ENCODE results near the gene SLBP.

The SLBP gene

DNA sequence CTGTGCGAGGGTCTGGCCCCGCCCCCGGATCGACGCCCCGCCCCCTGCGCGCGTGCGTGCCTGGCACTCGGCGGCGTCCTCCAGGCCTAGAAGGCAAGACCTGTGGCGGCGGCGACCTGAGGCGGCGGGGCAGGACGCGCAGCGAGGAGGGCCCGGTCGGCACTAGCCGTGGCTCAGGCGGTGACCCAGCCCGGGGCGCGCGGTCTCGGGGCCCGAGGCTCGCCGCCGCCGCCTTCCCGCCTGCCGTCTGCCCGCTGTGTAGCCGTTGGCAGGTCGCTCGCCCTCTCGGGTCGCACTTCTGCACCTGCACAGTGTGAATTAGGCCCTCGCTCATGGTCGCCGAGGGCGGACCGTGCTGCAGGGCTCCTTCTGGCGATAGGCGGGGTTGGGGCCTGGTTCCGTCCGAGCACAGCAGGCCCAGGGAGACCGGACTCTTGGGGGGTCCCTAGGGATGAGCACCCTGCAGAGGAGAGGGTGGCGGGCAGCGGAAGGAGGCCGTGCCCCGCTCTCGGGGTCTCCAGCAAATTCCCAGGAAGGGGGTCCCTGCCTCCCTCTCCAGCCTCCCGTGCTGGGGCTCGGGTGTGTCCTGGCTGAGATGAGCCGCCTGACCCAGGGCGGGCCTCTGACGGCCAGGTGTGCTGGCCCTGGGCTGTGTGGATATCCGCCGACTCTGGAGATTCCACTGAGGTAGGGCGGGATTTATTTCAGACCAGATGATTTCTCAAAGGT, 27.4 kb downstream of the SLBP start:
- no peak for DNase-seq (ENCODE audit: low read depth in 2 of 2)
- peak overlapping the region; percentile 42 to 44 for H3K4me3 ChIP-seq (replicated peaks in 1 of 2; ENCODE audit: low read depth in 2 of 2, low read length in 2 of 2)
- TF ChIP-seq, protein P1, sequence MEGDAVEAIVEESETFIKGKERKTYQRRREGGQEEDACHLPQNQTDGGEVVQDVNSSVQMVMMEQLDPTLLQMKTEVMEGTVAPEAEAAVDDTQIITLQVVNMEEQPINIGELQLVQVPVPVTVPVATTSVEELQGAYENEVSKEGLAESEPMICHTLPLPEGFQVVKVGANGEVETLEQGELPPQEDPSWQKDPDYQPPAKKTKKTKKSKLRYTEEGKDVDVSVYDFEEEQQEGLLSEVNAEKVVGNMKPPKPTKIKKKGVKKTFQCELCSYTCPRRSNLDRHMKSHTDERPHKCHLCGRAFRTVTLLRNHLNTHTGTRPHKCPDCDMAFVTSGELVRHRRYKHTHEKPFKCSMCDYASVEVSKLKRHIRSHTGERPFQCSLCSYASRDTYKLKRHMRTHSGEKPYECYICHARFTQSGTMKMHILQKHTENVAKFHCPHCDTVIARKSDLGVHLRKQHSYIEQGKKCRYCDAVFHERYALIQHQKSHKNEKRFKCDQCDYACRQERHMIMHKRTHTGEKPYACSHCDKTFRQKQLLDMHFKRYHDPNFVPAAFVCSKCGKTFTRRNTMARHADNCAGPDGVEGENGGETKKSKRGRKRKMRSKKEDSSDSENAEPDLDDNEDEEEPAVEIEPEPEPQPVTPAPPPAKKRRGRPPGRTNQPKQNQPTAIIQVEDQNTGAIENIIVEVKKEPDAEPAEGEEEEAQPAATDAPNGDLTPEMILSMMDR (IDR thresholded peaks at IDR 0.05; ENCODE audit: low read depth, low read length), result no peak

DNA sequence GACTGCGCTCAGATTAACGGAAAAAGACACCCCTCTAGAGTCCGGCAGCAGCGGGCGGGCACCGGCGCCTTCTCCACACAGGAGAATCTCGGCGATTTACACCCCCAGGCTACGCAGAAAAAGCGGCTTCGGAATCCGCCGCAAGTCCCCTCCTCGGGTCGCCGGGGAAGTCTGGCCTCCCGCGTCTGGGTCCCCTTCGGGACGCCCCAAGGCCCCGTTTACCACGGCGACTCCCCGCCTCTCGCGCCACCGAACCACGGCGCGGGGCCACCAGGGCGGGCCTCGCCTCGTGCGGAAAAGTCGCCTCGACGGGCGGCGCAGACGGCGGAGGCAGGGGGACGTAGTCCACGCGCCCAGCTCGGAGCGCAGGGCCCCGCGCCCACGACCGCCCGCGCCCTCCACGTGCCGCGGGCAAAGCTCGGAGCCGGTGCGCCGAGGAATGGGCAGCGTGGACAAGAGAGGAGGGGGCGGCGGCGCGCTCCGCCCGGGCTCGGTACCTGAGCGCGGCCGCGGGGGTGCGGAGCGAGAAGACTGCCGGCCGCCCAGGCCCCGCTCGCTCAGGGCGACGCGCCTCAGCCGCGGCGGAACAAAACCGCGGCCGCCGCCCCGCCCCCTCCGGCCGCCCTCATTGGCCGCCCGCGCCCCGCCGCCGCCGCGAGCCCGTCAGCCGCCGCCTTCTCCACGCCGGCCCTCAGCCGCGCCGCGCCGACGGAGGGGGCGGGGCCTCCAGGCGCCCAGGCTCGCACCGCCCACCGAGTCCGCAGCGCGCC, 28.2 kb downstream of the SLBP start, which contains the start of gene FAM53A:
TSS of gene FAM53A (minus strand) at position 578 of the 770 bp plus-strand sequence. CDS start 15,572 bp downstream, outside the sequence.
- peak; percentile 82 to 91 for DNase-seq (ENCODE audit: low read depth in 2 of 2)
- TF ChIP-seq, protein P1 (IDR thresholded peaks at IDR 0.05; ENCODE audit: low read depth, low read length), result no peak
- H3K4me3 ChIP-seq (replicated peaks in 1 of 2; ENCODE audit: low read depth in 2 of 2, low read length in 2 of 2), result peak within 1 kb of the TSS; percentile 56 to 61

GRCh38 chr4:1683261-1683735, 28.8 kb downstream of the SLBP start:
- TF ChIP-seq, protein P1 (IDR thresholded peaks at IDR 0.05; ENCODE audit: low read depth, low read length), result no peak
- H3K4me3 ChIP-seq (replicated peaks in 1 of 2; ENCODE audit: low read depth in 2 of 2, low read length in 2 of 2), result peak overlapping the region; percentile 56 to 61
- DNase-seq (ENCODE audit: low read depth in 2 of 2), result peak; percentile 81 to 92

GRCh38 chr4:1682860-1683259, 29.3 kb downstream of the SLBP start:
- TF ChIP-seq, protein P1 (IDR thresholded peaks at IDR 0.05; ENCODE audit: low read depth, low read length), result no peak

DNA sequence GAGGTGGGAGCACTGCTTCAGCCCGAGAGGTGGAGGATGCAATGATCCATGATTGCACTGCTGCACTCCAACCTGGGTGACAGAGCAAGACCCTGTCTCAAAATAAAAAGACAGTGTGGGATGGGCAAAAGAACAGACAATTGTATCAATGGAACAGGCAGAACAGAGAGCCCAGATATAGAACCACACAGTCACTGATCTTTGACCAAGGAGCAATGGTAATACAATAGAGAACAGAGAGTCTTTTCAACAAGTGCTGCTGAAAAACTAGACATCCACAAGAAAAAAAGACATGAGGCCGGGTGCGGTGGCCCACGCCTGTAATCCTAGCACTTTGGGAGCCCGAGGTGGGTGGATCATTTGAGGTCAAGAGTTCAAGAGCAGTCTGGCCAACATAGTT, 33.9 kb downstream of the SLBP start:
- TF ChIP-seq, protein P1 (IDR thresholded peaks at IDR 0.05; ENCODE audit: low read depth, low read length), result no peak
- no peak for DNase-seq (ENCODE audit: low read depth in 2 of 2)
- no peak overlapping the region for H3K4me3 ChIP-seq (replicated peaks in 1 of 2; ENCODE audit: low read depth in 2 of 2, low read length in 2 of 2)

More at GRCh38 chr4:1682860-1683259, 29.3 kb downstream of the SLBP start:
- peak overlapping the region; percentile 56 to 61 for H3K4me3 ChIP-seq (replicated peaks in 1 of 2; ENCODE audit: low read depth in 2 of 2, low read length in 2 of 2)
- DNase-seq (ENCODE audit: low read depth in 2 of 2), result no peak

DNA sequence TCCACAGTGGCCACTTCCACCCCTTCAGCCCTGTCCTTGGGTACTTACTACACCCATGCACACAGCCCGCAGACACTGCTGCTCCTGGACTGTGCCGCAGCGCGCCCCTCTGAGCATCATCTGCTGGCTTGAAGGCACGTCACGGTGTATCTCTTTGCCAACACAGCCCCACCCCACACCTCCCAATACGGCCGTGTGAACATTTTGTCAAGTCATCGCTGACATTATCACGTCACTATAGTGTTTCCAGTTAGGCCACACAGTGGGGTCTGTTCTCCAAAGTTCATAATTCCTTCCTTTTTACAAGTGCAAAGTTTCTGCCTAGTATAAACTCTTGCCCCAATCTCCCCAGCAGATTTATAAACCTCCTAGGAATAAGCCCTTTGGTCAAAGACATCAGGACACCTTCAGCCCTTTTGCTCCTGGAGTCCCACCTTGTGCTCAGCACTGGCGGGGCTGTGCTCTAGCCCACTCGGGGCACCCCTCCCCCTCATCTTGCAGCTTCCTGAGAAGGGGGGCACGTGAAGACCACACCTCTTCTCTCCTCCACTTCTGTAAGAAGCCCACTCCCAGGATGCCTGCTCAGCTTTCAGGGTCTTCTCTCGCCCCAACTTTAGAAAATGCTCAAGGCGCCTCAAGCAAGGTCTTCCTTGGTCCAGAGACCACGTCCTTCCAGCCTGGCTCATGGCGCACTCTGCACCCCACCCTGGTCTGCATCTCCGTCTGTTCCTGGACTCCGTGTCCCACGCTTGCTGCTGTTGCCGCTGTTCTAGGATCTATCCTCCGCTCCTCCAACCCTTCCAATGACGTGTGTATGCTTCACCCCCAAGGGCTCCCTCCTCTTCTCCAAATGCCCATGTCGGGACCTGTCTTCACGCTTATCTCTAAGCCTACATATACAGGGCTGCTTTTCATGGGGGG, 35.3 kb downstream of the SLBP start:
- H3K4me3 ChIP-seq (replicated peaks in 1 of 2; ENCODE audit: low read depth in 2 of 2, low read length in 2 of 2), result no peak overlapping the region
- TF ChIP-seq, protein P1 (IDR thresholded peaks at IDR 0.05; ENCODE audit: low read depth, low read length), result no peak
- no peak for DNase-seq (ENCODE audit: low read depth in 2 of 2)

All from cardiac fibroblast (primary cell).